ENCODE measurements around the gene ANKRD1. TPM values are rescaled to one million over a fixed set of nuclear protein-coding genes. Genes with fewer than 3 reads are reported as not detected.

ANKRD1 gene
- total and polyA plus RNA-seq, 11 donors, result 1,315 to 9,579 (median 4,181) TPM

DNA sequence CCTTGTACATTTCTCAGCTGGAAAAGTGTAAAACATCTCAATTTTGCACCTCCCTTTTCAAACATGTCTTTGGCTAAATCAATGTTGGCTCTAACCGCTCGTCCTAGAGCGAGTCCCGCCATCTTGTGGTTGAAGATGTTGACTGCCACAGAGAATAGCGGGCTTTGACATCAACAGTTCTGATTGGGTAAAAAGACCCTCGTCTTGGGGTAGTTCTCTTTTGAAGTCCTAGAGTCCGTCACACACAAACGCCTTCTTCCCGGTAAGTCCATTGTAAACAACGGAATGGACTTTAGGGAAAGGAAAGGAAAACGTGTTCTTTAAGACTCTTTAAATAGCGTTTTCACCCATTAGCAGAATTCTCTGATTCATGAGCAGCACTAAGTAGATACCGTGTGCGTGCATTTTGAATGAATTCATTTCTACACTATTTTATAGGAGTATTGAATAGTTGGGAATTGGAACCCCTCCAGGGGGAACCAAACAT, 49.6 kb downstream of the ANKRD1 start:
- 1 to 2% (median 2%) methylated on average over 14 of the region's 14 CpGs for WGBS, 4 donors
- Histone ChIP-seq H3K27ac (peak overlapping the region in 11 of 12 donors; percentile 41 to 78 (median 67)), H3K4me3 (peak overlapping the region; percentile 66 to 98 (median 80)), H3K27me3 (no peaks in the 10 kb centered on the region), H3K4me1 (peaks cover 0 to 27% (median 14%) of the 10 kb centered on the region in 12 donors), H3K36me3 (peaks cover 0 to 22% (median 9%) of the 10 kb centered on the region in 9 donors), H3K9me3 (peaks cover 0 to 10% (median 0%) of the 10 kb centered on the region in 12 donors)
- TF ChIP-seq POLR2A (IDR thresholded peaks at IDR 0.05), result no peak
- TF ChIP-seq, protein P1, sequence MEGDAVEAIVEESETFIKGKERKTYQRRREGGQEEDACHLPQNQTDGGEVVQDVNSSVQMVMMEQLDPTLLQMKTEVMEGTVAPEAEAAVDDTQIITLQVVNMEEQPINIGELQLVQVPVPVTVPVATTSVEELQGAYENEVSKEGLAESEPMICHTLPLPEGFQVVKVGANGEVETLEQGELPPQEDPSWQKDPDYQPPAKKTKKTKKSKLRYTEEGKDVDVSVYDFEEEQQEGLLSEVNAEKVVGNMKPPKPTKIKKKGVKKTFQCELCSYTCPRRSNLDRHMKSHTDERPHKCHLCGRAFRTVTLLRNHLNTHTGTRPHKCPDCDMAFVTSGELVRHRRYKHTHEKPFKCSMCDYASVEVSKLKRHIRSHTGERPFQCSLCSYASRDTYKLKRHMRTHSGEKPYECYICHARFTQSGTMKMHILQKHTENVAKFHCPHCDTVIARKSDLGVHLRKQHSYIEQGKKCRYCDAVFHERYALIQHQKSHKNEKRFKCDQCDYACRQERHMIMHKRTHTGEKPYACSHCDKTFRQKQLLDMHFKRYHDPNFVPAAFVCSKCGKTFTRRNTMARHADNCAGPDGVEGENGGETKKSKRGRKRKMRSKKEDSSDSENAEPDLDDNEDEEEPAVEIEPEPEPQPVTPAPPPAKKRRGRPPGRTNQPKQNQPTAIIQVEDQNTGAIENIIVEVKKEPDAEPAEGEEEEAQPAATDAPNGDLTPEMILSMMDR (IDR thresholded peaks at IDR 0.05), result peak; percentile 31 to 70 (median 53)
- DNase-seq (peak in 4 of 5 donors; percentile 22 to 39 (median 35)), ATAC-seq (peak; percentile 58 to 80 (median 68))
- intact Hi-C loops (cut with DNase I), result loop anchor here in 4 of 10 donors (5.0 to 10.0 kb wide), 4 partner anchors 124 to 1447 kb away; no protein-coding TSS in a partner anchor

DNA sequence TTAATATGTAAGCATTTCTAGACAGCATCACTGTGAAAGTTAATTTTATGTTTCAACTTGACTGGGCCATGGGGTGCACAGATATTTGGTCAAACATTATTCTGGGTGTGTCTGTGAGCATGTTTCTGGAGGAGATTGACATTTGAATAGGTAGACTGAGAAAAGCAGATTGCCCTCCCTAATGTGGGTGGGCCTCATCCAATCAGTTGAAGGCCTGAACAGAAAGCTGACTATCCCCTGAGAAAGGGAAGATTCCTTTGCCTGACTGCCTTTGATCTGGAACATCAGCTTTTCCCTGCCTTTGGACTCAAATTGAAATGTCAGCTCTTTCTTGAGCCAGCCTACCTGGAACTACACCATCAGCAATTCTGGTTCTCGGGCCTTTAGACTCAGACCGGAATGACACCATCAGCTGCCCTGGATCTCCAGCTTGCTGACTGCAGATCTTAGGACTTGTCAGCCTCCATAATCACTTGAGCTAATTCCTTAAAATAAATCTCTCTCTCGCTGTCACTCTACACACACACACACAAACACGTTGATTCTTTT, 54.8 kb downstream of the ANKRD1 start:
- no peak for ATAC-seq
- intact Hi-C loops (cut with DNase I), result loop anchor here in 5 of 10 donors (5.0 to 10.0 kb wide), 4 partner anchors 111 to 1074 kb away; no protein-coding TSS in a partner anchor
- no peak overlapping the region for H3K4me3 ChIP-seq

DNA sequence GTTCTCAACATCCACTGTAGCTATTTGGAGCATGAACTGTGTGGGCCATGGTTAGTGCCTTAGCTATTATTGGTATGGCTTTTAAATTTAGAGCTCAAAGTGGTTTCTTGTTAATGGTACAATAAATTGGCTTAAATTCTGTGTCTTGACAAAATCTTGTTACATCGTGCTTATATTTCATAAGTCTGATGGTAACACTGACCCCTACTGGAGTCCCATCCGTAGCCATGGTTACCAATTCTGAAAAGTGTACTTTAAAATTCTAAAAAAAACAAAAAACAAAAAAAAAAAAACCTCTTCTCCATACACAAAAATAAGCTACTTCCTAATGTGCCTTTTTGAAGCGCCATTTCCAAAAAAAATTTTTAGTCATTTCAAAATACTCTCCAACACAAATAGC, 55.5 kb downstream of the ANKRD1 start:
- WGBS, 4 donors, result 31 to 48% (median 37%) methylated on average over 3 of the region's 3 CpGs
- no peak overlapping the region for H3K4me3 ChIP-seq
- TF ChIP-seq POLR2A (IDR thresholded peaks at IDR 0.05), result no peak
- TF ChIP-seq, protein P1 (IDR thresholded peaks at IDR 0.05), result peak in 4 of 12 donors; percentile 24 to 41 (median 30)
- DNase-seq, result no peak
- no peak overlapping the region for H3K27ac ChIP-seq
- no peaks in the 10 kb centered on the region for H3K4me1 ChIP-seq
- ATAC-seq, result no peak
- peaks cover 0 to 10% (median 0%) of the 10 kb centered on the region in 12 donors for H3K9me3 ChIP-seq
- H3K27me3 ChIP-seq, result peaks cover 0 to 12% (median 0%) of the 10 kb centered on the region in 9 donors
- intact Hi-C loops (cut with DNase I), result loop anchor here in 5 of 10 donors (5.0 to 10.0 kb wide), 4 partner anchors 111 to 1073 kb away; no protein-coding TSS in a partner anchor
- no peaks in the 10 kb centered on the region for H3K36me3 ChIP-seq

More for the DNA sequence above, 54.8 kb downstream of the ANKRD1 start:
- TF ChIP-seq, protein P1 (IDR thresholded peaks at IDR 0.05), result no peak
- no peak for TF ChIP-seq POLR2A (IDR thresholded peaks at IDR 0.05)
- H3K4me1 ChIP-seq, result peaks cover 0 to 3% (median 0%) of the 10 kb centered on the region in 12 donors
- peaks cover 0 to 12% (median 0%) of the 10 kb centered on the region in 9 donors for H3K27me3 ChIP-seq
- 86 to 93% (median 92%) methylated on average over 4 of the region's 4 CpGs for WGBS, 4 donors
- H3K9me3 ChIP-seq, result peaks cover 0 to 10% (median 0%) of the 10 kb centered on the region in 12 donors
- no peak for DNase-seq
- no peak overlapping the region for H3K27ac ChIP-seq
- H3K36me3 ChIP-seq, result no peaks in the 10 kb centered on the region

DNA sequence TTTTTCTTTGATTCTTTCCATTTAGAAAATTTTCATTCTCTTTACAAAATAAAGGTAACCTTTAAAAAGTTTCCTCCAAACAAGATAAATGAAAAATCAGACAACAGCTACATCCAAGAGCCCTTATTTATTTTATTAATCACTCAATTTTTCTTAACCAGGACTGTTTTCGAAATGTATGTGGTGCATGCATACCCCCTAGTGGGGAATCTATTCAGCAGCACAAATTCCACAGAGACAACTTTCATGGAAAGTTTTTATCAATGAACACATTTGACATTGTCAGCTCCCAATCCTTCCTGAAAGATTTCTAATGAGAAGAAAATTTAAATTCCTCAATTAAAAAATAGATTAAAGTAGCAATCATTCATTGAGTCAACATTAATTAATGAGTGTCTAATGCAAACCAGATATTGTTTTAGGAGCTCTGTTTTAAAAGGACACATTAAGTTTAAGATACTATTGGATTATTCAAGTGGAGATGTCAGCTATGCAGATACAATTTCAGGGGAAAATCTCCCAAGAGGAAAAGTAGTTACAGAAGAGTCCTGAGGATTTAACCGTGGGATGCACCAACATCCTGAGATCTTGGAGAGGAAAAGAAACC, 57.9 kb downstream of the ANKRD1 start:
- H3K4me1 ChIP-seq, result peaks cover 0 to 12% (median 0%) of the 10 kb centered on the region in 12 donors
- 26 to 32% (median 28%) methylated on average over 2 of the region's 2 CpGs for whole genome bisulfite sequencing, 4 donors
- ATAC-seq (no peak), DNase-seq (no peak)
- no peaks in the 10 kb centered on the region for H3K36me3 ChIP-seq
- no peaks in the 10 kb centered on the region for H3K9me3 ChIP-seq
- no peak overlapping the region for H3K27ac ChIP-seq
- H3K4me3 ChIP-seq, result no peak overlapping the region
- intact Hi-C loops (cut with DNase I), result loop anchor here in 7 of 10 donors (2.0 to 10.0 kb wide), 6 partner anchors 108 to 1071 kb away; no protein-coding TSS in a partner anchor
- TF ChIP-seq, protein P1 (IDR thresholded peaks at IDR 0.05), result peak; percentile 36 to 67 (median 56)
- no peak for TF ChIP-seq POLR2A (IDR thresholded peaks at IDR 0.05)
- H3K27me3 ChIP-seq, result peaks cover 0 to 12% (median 0%) of the 10 kb centered on the region in 9 donors

Measured in heart left ventricle (tissue), 16 donors.